Measurements from ENCODE around the gene FLAD1. TPM values are rescaled to one million over a fixed set of nuclear protein-coding genes. Genes with fewer than 3 reads are reported as not detected.
"Not testable (repeated sequence)": the region's sequence is repeated elsewhere in the genome, so short reads cannot be mapped to it uniquely, and the experiment has no call there.

The FLAD1 gene
- total RNA-seq, 1 experiment from 2014 or later = 97.0 TPM

GRCh38 chr1:154995301-154995983 is 12.3 kb downstream of the FLAD1 start:
- not testable (repeated sequence) for H3K14ac ChIP-seq (ENCODE audit: insufficient read depth, low read length); H2AK5ac ChIP-seq (ENCODE audit: insufficient read length, low read length); H3K4me1 ChIP-seq (ENCODE audit: insufficient read depth, low read length); H3K4me2 ChIP-seq (ENCODE audit: insufficient read depth, insufficient read length, low read length); H4K20me1 ChIP-seq (ENCODE audit: control insufficient read depth, insufficient read depth, insufficient read length); H3K9me3 Mint-ChIP-seq; H3K18ac ChIP-seq (ENCODE audit: insufficient read length, low read depth, low read length); H2BK15ac ChIP-seq (ENCODE audit: low read depth, low read length); H2BK120ac ChIP-seq (ENCODE audit: low read depth, low read length, poor library complexity, severe bottlenecking); H2AFZ ChIP-seq (ENCODE audit: low read length); H3K4ac ChIP-seq (ENCODE audit: low read depth, low read length); H3K9me3 ChIP-seq (ENCODE audit: control insufficient read depth, low read depth, low read length); H3T11ph ChIP-seq (ENCODE audit: low read length); H3K9ac ChIP-seq (ENCODE audit: extremely low read depth, insufficient read length, low read length); H3K27ac ChIP-seq (ENCODE audit: insufficient read length, low read depth, low read length); H3K27me3 ChIP-seq (ENCODE audit: insufficient read depth, low read length); H3K27me3 Mint-ChIP-seq (ENCODE audit: low read depth); H3K27ac Mint-ChIP-seq; H3K79me2 ChIP-seq (ENCODE audit: insufficient read depth, low read length); H4K5ac ChIP-seq (ENCODE audit: insufficient read length, low read depth, low read length); H3K4me3 Mint-ChIP-seq; H4K8ac ChIP-seq (replicated peaks; ENCODE audit: insufficient read length, low read depth, low read length); H3K23me2 ChIP-seq (ENCODE audit: insufficient read length, low read depth, low read length, poor library complexity, severe bottlenecking); H3K79me1 ChIP-seq (ENCODE audit: insufficient read depth, low read depth, low read length, poor library complexity, severe bottlenecking); H4K91ac ChIP-seq (ENCODE audit: insufficient read length, low read depth, low read length); H2BK20ac ChIP-seq (ENCODE audit: low read depth, low read length, poor library complexity, severe bottlenecking); H3K56ac ChIP-seq (ENCODE audit: insufficient read length, low read depth, low read length); H2BK12ac ChIP-seq (ENCODE audit: insufficient read length, low read depth, low read length); H2BK5ac ChIP-seq (ENCODE audit: insufficient read length, low read length); H3K23ac ChIP-seq (ENCODE audit: insufficient read length, low read depth, low read length)
- peak; percentile 66 for TF ChIP-seq CTCF (conservative IDR thresholded peaks at IDR 0.05)
- DNase-seq = peak; percentile 43
- Mint-ChIP-seq H3K36me3 (ENCODE audit: insufficient read depth in 1 of 3, low read depth in 3 of 3) (peaks cover 3 to 11% (median 8%) of the 10 kb centered on the region in 3 experiments; a peak in 5 of 7 replicates), H3K4me1 (peaks cover 13 to 27% of the 10 kb centered on the region in 2 experiments)
- WGBS (ENCODE audit: extremely low coverage, insufficient read length, low lambda C conversion rate) = no CpG with 5 or more reads among the region's 13 CpGs

All from H9 (cell line).